Endothelial cell of umbilical vein (primary cell): ENCODE measurements around the gene TES. TPM values are rescaled to one million over a fixed set of nuclear protein-coding genes. Genes with fewer than 3 reads are reported as not detected.

ENCODE experiments used
- BruUV-seq: library from RNA; stranded (reverse); fragments of 400-500 nt; replicated peaks from 2 replicates; lab custom pipeline; 2021; lab: Mats Ljungman, UMichigan
- CTCF ChIA-PET: fragments of 300-600, 350-600 bp; sonication (Branson Sonifier 250); formaldehyde crosslinking; loops from one replicate; lab custom pipeline; 2021; ENCODE audit warnings: antibody characterized with exemption, inconsistent platforms; lab: Charles Lee
- POLR2A ChIA-PET: fragments of 300-600, 350-600 bp; sonication (Branson Sonifier 250); formaldehyde crosslinking; loops from one replicate; lab custom pipeline; 2021; ENCODE audit warnings: antibody characterized with exemption, inconsistent platforms; lab: Charles Lee
- DNase-seq: peaks from one replicate; pipeline ENCODE4 v3.0.0-alpha.2; 2011; ENCODE audit warnings: low read depth, low spot score
- FAIRE-seq: peaks from 2 replicates; lab custom pipeline; 2011; peaks lifted over from hg19 to GRCh38; lab: Jason Lieb, UNC
- H2AFZ ChIP-seq: 2 replicates; pipeline ENCODE4 v1.6.0; 2012; ENCODE audit warnings: low read depth, low read length, control low read depth, inconsistent platforms
- H3K27ac ChIP-seq: 2 replicates; pipeline ENCODE4 v1.5.1; 2011; ENCODE audit warnings: low read depth, mild to moderate bottlenecking, control low read depth, low read length, moderate library complexity; ENCODE audit not compliant: insufficient read depth
- H3K27me3 ChIP-seq, 2 experiments: 2 replicates each; pipeline versions ENCODE4 v1.6.0 to v1.6.1; 2011; ENCODE audit warnings: low read length in 2 of 2, mixed read lengths in 1 of 2; ENCODE audit not compliant: control insufficient read depth in 2 of 2, insufficient read depth in 2 of 2
- H3K36me3 ChIP-seq, 2 experiments: 2 replicates in 1 of 2; 3 replicates in 1 of 2; pipeline ENCODE4 v1.5.1; 2011; ENCODE audit warnings: low read length in 2 of 2, mild to moderate bottlenecking in 1 of 2, moderate library complexity in 1 of 2; ENCODE audit not compliant: control insufficient read depth in 2 of 2, insufficient read depth in 2 of 2; ENCODE audit errors: extremely low read depth in 1 of 2
- H3K4me1 ChIP-seq: 3 replicates; pipeline ENCODE4 v1.5.1; 2011; ENCODE audit warnings: mild to moderate bottlenecking, low read length; ENCODE audit not compliant: control insufficient read depth, insufficient read depth; ENCODE audit errors: extremely low read depth
- H3K4me2 ChIP-seq: 2 replicates; pipeline ENCODE4 v1.6.1; 2011; ENCODE audit warnings: low read length, control low read depth, mixed read lengths; ENCODE audit not compliant: insufficient read depth
- H3K4me3 ChIP-seq, 3 experiments: fragments of 200-600 bp in 1 of 3; sonication (generic), shearing (Covaris generic) in 1 of 3; replicated peaks in 1 of 3; 2 replicates each; pipeline ENCODE4 v1.5.1; 2011 to 2016; ENCODE audit warnings: control low read depth in 3 of 3, low read length in 3 of 3, mild to moderate bottlenecking in 2 of 3, inconsistent platforms in 1 of 3, low read depth in 1 of 3, moderate library complexity in 1 of 3; ENCODE audit not compliant: insufficient read depth in 1 of 3
- H3K79me2 ChIP-seq: 2 replicates; pipeline ENCODE4 v1.6.0; 2012; ENCODE audit warnings: low read length, inconsistent platforms; ENCODE audit not compliant: control insufficient read depth, insufficient read depth
- H3K9ac ChIP-seq: replicated peaks from 2 replicates; pipeline ENCODE3; 2011; ENCODE audit warnings: low read length, control low read depth; ENCODE audit not compliant: insufficient read depth; ENCODE audit errors: extremely low read depth
- H3K9me1 ChIP-seq: replicated peaks from 3 replicates; pipeline ENCODE4 v1.6.0; 2011; ENCODE audit warnings: mild to moderate bottlenecking, low read length; ENCODE audit not compliant: control insufficient read depth, insufficient read depth; ENCODE audit errors: extremely low read depth
- H3K9me3 ChIP-seq: replicated peaks from 2 replicates; pipeline ENCODE4 v1.5.1; 2012; ENCODE audit warnings: low read length, inconsistent platforms; ENCODE audit not compliant: control insufficient read depth, insufficient read depth
- H4K20me1 ChIP-seq: replicated peaks from 2 replicates; pipeline ENCODE3; 2011; ENCODE audit warnings: mild to moderate bottlenecking, low read length; ENCODE audit not compliant: control insufficient read depth, insufficient read depth; ENCODE audit errors: extremely low read depth
- CTCF ChIP-seq, 2 donors: IDR thresholded peaks; 1 replicate in 1 of 2; 2 replicates in 1 of 2; pipeline ENCODE4 v1.5.1; 2011; ENCODE audit warnings: low read length in 2 of 2, mild to moderate bottlenecking in 2 of 2, moderate library complexity in 2 of 2, control low read depth in 1 of 2, inconsistent platforms in 1 of 2, low read depth in 1 of 2; ENCODE audit not compliant: insufficient read depth in 1 of 2; ENCODE audit errors: extremely low read depth in 1 of 2
- EZH2 ChIP-seq: IDR thresholded peaks from 2 replicates; pipeline ENCODE4 v1.6.1; 2012; ENCODE audit warnings: borderline replicate concordance, low read depth, mild to moderate bottlenecking, moderate library complexity, low read length, inconsistent platforms; ENCODE audit not compliant: severe bottlenecking
- FOS ChIP-seq: IDR thresholded peaks from 2 replicates; pipeline ENCODE4 v1.6.1; 2011; ENCODE audit warnings: mild to moderate bottlenecking, low read length, moderate library complexity, borderline replicate concordance; ENCODE audit not compliant: insufficient read depth
- GATA2 ChIP-seq: IDR thresholded peaks from 2 replicates; pipeline ENCODE4 v1.7.0; 2011; ENCODE audit warnings: low read depth, mild to moderate bottlenecking, moderate library complexity, mixed read lengths, low read length; ENCODE audit not compliant: insufficient read length, insufficient read depth
- JUN ChIP-seq: IDR thresholded peaks from 2 replicates; pipeline ENCODE4 v1.6.1; 2011; ENCODE audit warnings: borderline replicate concordance, low read depth; ENCODE audit not compliant: insufficient read length, insufficient read depth
- MAX ChIP-seq: IDR thresholded peaks from 2 replicates; pipeline ENCODE4 v1.6.1; 2011; ENCODE audit not compliant: insufficient read depth, insufficient read length
- MYC ChIP-seq: IDR thresholded peaks from one replicate; pipeline ENCODE4 v1.6.1; 2011; ENCODE audit warnings: mild to moderate bottlenecking, low read depth, low read length
- POLR2A ChIP-seq: IDR thresholded peaks from 2 replicates; pipeline ENCODE4 v1.6.1; 2012; ENCODE audit warnings: low read depth, mild to moderate bottlenecking, control low read depth, low read length
- POLR2AphosphoS5 ChIP-seq: IDR thresholded peaks from 2 replicates; pipeline ENCODE4 v1.6.1; 2012; ENCODE audit warnings: low read depth, mild to moderate bottlenecking, control low read depth, low read length, moderate library complexity; ENCODE audit not compliant: insufficient read depth
- dilution Hi-C: fragments of 300-500 bp; cut with MboI; formaldehyde crosslinking; loops from one replicate; pipeline ENCODE4 v1.15.0; 2019; ENCODE audit warnings: low sequenced_read_pairs; ENCODE audit not compliant: extremely low pct_ligation_motif_present
- intact Hi-C: fragments of 100-400 bp; cut with micrococcal nuclease; formaldehyde crosslinking; loops from one replicate; pipeline ENCODE4 v1.10.0; 2022
- polyA plus RNA-seq, 4 experiments: library from polyadenylated mRNA; depleted of rRNA in 3 of 4; stranded (reverse) in 3 of 4; unstranded in 1 of 4; fragments of >200 nt; gene quantifications; 2 replicates each; pipeline versions ENCODE4 v1.2.1 to v1.2.3, GENCODE V29; 2011 to 2012; ENCODE audit warnings: missing spikeins in 1 of 4
- total RNA-seq: library from RNA; stranded (reverse); gene quantifications from 2 replicates; pipeline ENCODE4 v1.2.3, GENCODE V29; 2021

The TES gene
- total and polyA plus RNA-seq, 2 donors (not counting 3 experiments of a cell fraction or from before 2014, with no cell fraction given), result 35.3 to 50.5 TPM

- no peak overlapping the region for H3K27ac ChIP-seq
- H3K9me1 ChIP-seq, result no peaks in the 10 kb centered on the region
- H3K9me3 ChIP-seq, result no peaks in the 10 kb centered on the region
- dilution Hi-C loops, result no loop called here
- intact Hi-C loops, result loop anchor here (5.0 to 10.0 kb wide), 2 partner anchors 460 to 657 kb away; partner anchors contain the start of gene MET
- H3K4me3 ChIP-seq, result no peak overlapping the region
- H3K27me3 ChIP-seq, result no peaks in the 10 kb centered on the region
- H3K4me2 ChIP-seq, result peak overlapping the region; percentile 94
- BruUV-seq, result no TSS peak
- no peaks in the 10 kb centered on the region for H3K36me3 ChIP-seq
- peaks cover 76% of the 10 kb centered on the region for H3K79me2 ChIP-seq
- H2AFZ ChIP-seq, result no peak overlapping the region
- ChIA-PET CTCF (interaction anchor here (5.2 kb wide), 1 partner anchor 35 kb away, joined by 26 read pairs; no protein-coding TSS in a partner anchor), POLR2A (no interaction called here)
- FAIRE-seq (no peak), DNase-seq (no peak)
- H3K4me1 ChIP-seq, result peaks cover 72% of the 10 kb centered on the region
- TF ChIP-seq MAX, result no peak
- no peak for TF ChIP-seq JUN
- no peak for TF ChIP-seq MYC
- TF ChIP-seq POLR2A, result no peak
- no peak for TF ChIP-seq EZH2
- no peak for TF ChIP-seq GATA2
- TF ChIP-seq FOS, result no peak
- no peak for TF ChIP-seq POLR2AphosphoS5
- TF ChIP-seq CTCF (IDR thresholded peaks at IDR 0.05; ENCODE audit: extremely low read depth in 1 of 2, insufficient read depth in 1 of 2, low read depth in 1 of 2, low read length in 2 of 2), result no peak
- no peaks in the 10 kb centered on the region for H4K20me1 ChIP-seq
- no peak overlapping the region for H3K9ac ChIP-seq
These were observed 4.6 kb downstream of the TES start for GRCh38 chr7:116214921-116215320.
